HTR-8/SVneo (cell line): ENCODE data around the gene PCDHB6.
"Not testable (repeated sequence)": the region's sequence is repeated elsewhere in the genome, so short reads cannot be mapped to it uniquely, and the experiment has no call there.

Experiments used
- DNase-seq: peaks from one replicate; pipeline ENCODE4 v3.0.0; 2011; ENCODE audit warnings: low spot score, mixed read lengths; ENCODE audit not compliant: insufficient read length
- FAIRE-seq: peaks from 2 replicates; lab custom pipeline; 2011; peaks lifted over from hg19 to GRCh38; lab: Jason Lieb, UNC

The PCDHB6 gene

DNA sequence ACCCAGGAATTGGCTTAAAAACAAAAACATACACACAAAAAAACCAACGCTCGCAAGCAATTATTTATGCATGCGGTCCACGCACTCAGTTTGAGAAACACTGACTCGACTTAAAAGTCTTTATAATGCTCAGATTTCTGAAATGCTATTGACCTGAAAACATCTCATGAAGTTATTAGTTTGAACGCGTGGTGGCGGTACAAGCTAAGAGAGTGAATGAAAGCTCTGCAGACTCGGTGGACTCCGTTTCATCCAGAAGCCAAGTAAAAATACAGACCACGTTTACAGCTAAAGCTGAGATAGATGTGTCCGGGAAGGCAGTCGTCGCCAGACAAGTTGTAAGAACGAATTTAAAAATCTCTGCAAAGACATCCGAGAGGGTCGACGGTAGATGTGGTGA is at the start of gene PCDHB6:
TSS of gene PCDHB6 (plus strand) at position 246 of the 400 bp plus-strand sequence. CDS start 201 bp downstream, outside the sequence.
- no peak for DNase-seq
- no peak for FAIRE-seq

DNA sequence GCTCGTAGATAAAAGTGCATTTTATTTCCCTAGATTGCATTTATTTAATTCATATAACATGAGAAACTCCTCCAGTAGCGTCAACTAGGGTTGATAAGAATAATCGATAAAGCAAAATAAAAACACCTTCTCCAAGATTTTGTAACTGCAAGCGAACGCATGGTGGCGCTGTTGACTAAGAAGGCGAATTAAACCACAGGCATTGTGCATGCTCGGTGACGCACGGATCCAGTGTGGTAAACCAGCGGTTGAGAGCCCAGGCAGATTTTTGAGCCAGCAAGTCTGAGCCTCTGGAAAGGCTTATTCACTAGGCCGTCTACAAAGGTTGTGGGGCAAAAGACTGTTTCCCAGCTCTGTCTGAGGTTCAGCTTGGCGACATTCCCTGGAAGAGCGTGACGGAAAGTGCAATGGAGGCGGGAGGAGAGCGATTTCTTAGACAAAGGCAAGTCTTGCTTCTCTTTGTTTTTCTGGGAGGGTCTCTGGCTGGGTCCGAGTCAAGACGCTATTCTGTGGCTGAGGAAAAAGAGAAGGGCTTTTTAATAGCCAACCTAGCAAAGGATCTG is 49.5 kb upstream of the PCDHB6 start, which contains the start of gene PCDHB3:
TSS of gene PCDHB3 (plus strand) at position 231 of the 563 bp plus-strand sequence. CDS start at position 408, 177 bp downstream.
- DNase-seq (peak; percentile 78), FAIRE-seq (peak; percentile 77)

DNA sequence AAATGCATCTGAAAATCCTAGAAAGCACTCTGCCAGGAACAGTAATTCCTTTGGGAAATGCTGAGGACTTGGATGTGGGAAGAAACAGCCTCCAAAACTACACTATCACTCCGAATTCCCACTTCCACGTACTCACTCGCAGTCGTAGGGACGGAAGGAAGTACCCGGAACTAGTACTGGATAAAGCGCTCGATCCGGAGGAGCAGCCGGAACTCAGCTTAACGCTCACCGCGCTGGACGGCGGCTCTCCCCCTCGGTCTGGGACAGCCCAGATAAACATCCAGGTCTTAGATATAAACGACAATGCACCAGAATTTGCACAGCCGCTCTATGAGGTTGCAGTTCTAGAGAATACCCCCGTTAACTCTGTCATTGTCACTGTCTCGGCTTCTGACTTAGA is 48.8 kb upstream of the PCDHB6 start:
- peak; percentile 32 for DNase-seq
- FAIRE-seq = no peak

DNA sequence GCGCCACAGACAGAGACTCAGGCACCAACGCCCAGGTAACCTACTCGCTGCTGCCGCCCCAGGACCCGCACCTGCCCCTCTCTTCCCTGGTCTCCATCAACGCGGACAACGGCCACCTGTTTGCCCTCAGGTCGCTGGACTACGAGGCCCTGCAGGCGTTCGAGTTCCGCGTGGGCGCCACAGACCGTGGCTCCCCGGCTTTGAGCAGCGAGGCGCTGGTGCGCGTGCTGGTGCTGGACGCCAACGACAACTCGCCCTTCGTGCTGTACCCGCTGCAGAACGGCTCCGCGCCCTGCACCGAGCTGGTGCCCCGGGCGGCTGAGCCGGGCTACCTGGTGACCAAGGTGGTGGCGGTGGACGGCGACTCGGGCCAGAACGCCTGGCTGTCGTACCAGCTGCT is 47.8 kb upstream of the PCDHB6 start:
- not testable (repeated sequence) for FAIRE-seq, DNase-seq

DNA sequence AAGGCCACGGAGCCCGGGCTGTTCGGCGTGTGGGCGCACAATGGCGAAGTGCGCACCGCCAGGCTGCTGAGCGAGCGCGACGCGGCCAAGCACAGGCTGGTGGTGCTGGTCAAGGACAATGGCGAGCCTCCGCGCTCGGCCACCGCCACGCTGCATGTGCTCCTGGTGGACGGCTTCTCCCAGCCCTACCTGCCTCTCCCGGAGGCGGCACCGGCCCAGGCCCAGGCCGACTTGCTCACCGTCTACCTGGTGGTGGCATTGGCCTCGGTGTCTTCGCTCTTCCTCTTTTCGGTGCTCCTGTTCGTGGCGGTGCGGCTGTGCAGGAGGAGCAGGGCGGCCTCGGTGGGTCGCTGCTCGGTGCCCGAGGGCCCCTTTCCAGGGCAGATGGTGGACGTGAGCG is 47.4 kb upstream of the PCDHB6 start:
- DNase-seq, FAIRE-seq: not testable (repeated sequence)

DNA sequence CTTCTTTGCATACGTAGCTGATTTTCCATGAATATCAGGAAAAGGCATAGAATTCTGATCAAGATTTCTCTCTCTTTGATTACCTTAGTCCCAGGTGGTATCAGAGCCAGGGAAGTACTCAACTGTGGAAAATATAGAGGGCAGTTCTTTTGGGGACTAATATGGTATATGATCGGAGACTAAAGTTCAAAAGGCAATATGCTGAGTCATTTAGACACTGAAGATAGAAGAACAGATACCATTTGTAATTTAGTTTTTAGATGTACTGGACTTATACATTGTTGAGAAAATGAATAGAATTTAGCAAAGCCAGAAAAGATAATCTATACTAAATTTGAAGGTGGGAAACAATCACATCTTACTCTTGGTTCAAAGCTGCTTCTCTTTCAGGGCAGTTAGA is 44.5 kb upstream of the PCDHB6 start:
- FAIRE-seq = no peak
- no peak for DNase-seq

DNA sequence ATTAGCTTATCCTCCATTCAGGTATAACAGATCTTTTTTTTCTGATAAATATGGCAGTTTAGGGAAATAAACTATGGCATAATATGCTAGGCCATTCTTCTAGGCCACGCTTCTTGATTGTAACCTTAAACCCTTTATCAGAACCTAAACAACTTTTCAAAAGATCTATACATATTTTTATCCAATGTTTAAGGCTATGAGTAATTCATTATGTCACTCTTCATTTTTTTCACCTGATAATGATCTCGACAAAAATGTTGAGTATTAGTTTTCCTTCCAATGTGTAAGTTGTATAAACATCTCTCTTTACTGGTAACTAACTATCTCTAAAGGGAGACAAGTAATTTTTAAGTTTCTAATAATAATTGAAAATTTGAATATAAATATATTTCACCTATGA is 30.6 kb upstream of the PCDHB6 start:
- DNase-seq (no peak), FAIRE-seq (no peak)

DNA sequence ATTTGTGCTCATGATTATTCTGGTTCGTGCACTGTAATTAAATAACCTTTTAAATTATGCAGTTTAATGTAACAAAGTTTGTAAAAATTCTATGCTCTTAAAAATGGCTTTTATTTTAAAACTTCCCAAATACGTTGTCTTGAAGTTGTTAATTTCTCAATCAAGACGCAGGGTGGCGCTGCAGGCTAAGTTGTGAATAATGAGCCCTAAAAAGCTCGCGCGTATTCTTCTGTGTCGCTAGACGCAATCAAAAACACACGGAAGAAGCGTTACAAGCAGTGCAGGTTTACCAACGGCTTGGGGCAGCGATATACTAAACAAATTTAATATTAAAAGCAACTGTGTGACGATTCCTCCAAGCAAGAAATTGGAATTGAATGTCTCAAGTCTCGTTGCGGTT is 28.3 kb upstream of the PCDHB6 start, which contains the start of gene PCDHB4:
TSS of gene PCDHB4 (plus strand) at position 256 of the 400 bp plus-strand sequence. CDS start 181 bp downstream, outside the sequence.
- no peak for DNase-seq

DNA sequence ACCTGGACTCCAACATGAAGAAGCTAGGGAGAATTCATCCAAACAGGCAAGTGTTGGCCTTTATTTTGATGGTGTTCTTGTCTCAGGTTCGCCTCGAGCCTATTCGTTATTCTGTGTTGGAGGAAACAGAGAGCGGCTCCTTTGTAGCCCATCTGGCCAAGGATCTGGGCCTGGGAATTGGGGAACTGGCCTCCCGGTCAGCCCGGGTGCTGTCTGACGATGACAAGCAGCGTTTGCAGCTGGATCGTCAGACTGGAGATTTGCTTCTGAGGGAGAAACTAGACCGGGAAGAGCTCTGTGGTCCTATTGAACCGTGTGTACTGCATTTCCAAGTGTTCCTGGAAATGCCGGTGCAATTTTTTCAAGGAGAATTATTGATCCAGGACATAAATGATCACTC is 27.9 kb upstream of the PCDHB6 start:
- DNase-seq (no peak), FAIRE-seq (no peak)

More for the DNA sequence above, 28.3 kb upstream of the PCDHB6 start, which contains the start of gene PCDHB4:
- no peak for FAIRE-seq

DNA sequence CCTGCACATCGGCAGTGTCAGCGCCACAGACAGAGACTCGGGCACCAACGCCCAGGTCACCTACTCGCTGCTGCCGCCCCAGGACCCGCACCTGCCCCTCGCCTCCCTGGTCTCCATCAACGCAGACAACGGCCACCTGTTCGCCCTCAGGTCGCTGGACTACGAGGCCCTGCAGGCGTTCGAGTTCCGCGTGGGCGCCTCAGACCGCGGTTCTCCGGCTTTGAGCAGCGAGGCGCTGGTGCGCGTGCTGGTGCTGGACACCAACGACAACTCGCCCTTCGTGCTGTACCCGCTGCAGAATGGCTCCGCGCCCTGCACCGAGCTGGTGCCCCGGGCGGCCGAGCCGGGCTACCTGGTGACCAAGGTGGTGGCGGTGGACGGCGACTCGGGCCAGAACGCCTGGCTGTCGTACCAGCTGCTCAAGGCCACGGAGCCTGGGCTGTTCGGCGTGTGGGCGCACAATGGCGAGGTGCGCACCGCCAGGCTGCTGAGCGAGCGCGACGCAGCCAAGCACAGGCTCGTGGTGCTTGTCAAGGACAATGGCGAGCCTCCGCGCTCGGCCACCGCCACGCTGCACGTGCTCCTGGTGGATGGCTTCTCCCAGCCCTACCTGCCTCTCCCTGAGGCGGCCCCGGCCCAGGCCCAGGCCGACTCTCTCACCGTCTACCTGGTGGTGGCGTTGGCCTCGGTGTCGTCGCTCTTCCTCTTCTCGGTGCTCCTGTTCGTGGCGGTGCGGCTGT is 26.3 kb upstream of the PCDHB6 start:
- FAIRE-seq, DNase-seq: not testable (repeated sequence)

DNA sequence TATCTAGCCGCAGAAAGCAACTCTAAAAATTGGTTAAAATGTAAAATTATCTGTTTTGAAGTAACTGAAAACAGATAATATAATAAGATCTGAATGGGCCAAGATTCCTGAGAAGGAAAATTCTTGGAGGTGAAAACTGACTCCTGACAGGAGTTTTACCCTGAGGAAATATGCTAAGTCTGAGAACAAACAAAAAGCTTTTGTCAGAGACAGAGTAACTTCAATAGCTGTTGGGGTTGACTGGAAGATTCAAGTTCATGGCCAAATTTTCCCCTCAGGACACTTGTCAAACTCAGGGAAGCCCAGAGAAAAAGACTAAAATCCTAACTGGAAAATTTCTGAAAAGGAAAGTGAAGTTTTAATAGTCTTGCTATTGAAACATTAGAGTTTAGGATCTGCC is 22.6 kb upstream of the PCDHB6 start:
- DNase-seq = no peak
- no peak for FAIRE-seq

DNA sequence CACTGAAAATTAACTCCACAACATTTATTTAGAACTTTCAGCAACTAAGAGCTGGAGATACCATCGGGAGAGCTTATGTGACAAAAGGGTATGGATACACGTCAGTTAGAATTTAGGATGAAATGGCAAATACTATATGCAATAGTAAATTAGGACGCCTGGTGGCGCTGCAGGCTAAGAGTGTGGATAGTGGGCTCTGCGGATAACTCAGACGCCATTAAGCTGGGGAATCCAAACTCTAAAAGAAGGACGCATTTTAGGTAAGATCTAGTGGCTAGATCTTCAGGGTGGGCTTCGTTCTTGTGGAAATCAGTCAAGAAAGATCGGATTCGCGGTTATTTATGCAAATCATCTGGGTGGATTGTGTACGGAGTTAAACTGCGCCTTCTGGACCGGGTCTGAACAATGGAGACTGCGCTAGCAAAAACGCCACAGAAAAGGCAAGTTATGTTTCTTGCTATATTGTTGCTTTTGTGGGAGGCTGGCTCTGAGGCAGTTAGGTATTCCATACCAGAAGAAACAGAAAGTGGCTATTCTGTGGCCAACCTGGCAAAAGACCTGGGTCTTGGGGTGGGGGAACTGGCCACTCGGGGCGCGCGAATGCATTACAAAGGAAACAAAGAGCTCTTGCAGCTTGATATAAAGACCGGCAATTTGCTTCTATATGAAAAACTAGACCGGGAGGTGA is 14.7 kb upstream of the PCDHB6 start, which contains the start of gene PCDHB5:
TSS of gene PCDHB5 (plus strand) at position 177 of the 688 bp plus-strand sequence. CDS start at position 406, 229 bp downstream.
- peak; percentile 44 for FAIRE-seq
- peak; percentile 72 for DNase-seq

DNA sequence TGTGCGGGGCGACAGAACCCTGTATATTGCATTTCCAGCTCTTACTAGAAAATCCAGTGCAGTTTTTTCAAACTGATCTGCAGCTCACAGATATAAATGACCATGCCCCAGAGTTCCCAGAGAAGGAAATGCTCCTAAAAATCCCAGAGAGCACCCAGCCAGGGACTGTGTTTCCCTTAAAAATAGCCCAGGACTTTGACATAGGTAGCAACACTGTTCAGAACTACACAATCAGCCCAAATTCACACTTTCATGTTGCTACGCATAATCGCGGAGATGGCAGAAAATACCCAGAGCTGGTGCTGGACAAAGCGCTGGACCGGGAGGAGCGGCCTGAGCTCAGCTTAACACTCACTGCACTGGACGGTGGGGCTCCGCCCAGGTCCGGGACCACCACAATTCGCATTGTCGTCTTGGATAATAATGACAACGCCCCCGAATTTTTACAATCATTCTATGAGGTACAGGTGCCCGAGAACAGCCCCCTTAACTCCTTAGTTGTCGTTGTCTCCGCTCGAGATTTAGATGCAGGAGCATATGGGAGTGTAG is 14.1 kb upstream of the PCDHB6 start:
- no peak for DNase-seq
- no peak for FAIRE-seq

DNA sequence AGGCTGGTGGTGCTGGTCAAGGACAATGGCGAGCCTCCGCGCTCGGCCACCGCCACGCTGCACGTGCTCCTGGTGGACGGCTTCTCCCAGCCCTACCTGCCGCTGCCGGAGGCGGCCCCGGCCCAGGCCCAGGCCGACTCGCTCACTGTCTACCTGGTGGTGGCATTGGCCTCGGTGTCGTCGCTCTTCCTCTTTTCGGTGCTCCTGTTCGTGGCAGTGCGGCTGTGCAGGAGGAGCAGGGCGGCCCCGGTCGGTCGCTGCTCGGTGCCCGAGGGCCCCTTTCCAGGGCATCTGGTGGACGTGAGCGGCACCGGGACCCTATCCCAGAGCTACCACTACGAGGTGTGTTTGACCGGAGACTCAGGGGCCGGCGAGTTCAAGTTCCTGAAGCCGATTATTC is 12.5 kb upstream of the PCDHB6 start:
- not testable (repeated sequence) for FAIRE-seq, DNase-seq

DNA sequence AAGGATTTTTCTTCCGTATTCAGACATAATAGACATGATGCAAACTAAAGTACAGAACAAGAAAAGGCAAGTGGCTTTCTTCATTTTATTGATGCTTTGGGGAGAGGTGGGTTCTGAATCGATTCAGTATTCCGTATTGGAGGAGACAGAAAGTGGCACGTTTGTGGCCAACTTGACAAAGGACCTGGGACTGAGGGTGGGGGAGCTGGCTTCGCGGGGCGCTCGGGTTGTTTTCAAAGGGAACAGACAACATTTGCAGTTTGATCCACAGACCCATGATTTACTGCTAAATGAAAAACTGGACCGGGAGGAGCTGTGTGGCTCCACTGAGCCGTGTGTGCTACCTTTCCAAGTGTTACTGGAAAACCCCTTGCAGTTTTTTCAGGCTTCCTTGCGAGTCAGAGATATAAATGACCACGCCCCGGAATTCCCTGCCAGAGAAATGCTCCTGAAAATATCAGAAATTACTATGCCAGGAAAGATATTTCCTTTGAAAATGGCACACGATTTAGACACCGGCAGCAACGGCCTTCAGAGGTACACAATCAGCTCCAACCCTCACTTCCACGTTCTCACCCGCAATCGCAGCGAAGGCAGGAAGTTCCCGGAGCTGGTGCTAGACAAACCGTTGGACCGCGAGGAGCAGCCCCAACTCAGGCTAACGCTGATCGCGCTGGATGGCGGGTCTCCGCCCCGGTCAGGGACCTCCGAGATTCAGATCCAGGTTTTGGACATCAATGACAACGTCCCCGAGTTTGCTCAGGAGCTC is 551 bp downstream of the PCDHB6 start:
- DNase-seq = no peak
- FAIRE-seq = no peak

DNA sequence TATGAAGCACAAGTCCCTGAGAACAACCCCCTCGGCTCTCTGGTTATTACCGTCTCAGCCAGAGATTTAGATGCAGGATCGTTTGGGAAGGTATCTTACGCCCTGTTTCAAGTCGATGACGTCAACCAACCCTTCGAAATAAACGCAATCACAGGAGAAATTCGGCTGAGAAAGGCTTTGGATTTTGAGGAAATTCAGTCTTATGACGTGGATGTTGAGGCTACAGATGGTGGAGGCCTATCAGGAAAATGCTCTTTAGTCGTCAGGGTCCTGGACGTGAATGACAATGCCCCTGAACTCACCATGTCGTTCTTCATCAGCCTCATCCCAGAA is 1.1 kb downstream of the PCDHB6 start:
- DNase-seq (no peak), FAIRE-seq (no peak)

DNA sequence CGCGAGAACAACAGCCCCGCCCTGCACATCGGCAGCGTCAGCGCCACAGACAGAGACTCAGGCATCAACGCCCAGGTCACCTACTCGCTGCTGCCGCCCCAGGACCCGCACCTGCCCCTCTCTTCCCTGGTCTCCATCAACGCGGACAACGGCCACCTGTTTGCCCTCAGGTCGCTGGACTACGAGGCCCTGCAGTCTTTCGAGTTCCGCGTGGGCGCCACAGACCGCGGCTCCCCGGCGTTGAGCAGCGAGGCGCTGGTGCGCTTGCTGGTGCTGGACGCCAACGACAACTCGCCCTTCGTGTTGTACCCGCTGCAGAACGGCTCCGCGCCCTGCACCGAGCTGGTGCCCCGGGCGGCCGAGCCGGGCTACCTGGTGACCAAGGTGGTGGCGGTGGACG is 1.8 kb downstream of the PCDHB6 start:
- FAIRE-seq = not testable (repeated sequence)

DNA sequence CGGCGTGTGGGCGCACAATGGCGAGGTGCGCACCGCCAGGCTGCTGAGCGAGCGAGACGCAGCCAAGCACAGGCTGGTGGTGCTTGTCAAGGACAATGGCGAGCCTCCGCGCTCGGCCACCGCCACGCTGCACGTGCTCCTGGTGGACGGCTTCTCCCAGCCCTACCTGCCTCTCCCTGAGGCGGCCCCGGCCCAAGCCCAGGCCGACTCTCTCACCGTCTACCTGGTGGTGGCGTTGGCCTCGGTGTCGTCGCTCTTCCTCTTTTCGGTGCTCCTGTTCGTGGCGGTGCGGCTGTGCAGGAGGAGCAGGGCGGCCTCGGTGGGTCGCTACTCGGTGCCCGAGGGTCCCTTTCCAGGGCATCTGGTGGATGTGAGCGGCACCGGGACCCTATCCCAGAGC is 2.2 kb downstream of the PCDHB6 start:
- not testable (repeated sequence) for FAIRE-seq, DNase-seq

More for the DNA sequence above, 1.8 kb downstream of the PCDHB6 start:
- DNase-seq = not testable (repeated sequence)

DNA sequence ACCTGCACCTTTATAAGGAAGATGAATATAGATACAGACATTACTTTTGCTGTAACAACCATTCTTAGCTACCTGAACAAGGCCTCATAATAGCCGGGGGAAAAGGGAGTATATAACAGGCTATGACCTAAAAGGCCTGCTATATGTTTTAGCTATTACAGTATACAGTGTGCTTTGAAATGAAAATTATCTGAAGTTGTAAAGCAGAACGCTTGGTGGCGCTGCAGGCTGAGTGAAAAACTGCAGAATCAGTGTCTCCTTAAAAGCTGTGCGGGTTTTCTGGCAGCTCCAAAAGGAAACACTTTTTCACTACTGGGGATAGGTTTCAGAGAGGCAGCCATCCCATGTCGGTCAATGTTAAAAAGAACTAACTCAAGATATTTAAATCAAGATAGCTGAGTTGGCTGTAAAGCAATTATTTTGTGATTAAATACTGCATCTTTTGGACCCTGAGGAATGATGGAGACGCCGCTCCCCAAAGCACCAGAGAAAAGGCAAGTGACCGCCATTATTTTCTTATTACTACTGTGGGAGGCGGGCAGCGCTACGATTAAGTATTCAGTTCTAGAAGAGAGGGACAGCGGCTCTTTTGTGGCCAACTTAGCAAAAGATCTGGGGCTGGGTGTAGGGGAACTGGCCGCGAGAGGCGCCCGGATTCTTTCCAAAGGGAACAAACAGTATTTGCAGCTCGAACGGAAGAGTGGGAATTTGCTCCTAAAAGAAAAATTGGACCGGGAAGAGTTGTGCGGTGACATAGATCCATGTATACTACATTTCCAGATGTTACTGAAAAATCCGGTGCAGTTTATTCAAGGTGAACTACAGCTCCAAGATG is 5.9 kb downstream of the PCDHB6 start:
- no peak for FAIRE-seq
- no peak for DNase-seq
